Measurements from ENCODE around the gene TOR1AIP2.

GRCh38 chr1:179803918-179804317 is 73.7 kb downstream of the TOR1AIP2 start:
- TF ChIP-seq, protein P1, sequence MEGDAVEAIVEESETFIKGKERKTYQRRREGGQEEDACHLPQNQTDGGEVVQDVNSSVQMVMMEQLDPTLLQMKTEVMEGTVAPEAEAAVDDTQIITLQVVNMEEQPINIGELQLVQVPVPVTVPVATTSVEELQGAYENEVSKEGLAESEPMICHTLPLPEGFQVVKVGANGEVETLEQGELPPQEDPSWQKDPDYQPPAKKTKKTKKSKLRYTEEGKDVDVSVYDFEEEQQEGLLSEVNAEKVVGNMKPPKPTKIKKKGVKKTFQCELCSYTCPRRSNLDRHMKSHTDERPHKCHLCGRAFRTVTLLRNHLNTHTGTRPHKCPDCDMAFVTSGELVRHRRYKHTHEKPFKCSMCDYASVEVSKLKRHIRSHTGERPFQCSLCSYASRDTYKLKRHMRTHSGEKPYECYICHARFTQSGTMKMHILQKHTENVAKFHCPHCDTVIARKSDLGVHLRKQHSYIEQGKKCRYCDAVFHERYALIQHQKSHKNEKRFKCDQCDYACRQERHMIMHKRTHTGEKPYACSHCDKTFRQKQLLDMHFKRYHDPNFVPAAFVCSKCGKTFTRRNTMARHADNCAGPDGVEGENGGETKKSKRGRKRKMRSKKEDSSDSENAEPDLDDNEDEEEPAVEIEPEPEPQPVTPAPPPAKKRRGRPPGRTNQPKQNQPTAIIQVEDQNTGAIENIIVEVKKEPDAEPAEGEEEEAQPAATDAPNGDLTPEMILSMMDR (IDR thresholded peaks at IDR 0.05 in 2 of 3, conservative IDR thresholded peaks at IDR 0.05 in 1 of 3; ENCODE audit: control insufficient read depth in 2 of 3, extremely low read depth in 1 of 3, insufficient read depth in 1 of 3, low read depth in 3 of 3, low read length in 3 of 3): no peak
- no peak for TF ChIP-seq CHD1 (IDR thresholded peaks at IDR 0.05; ENCODE audit: low read depth, low read length)
- TF ChIP-seq RELA (IDR thresholded peaks at IDR 0.05; ENCODE audit: borderline replicate concordance, partially characterized antibody): no peak
- no peak for TF ChIP-seq EZH2 (IDR thresholded peaks at IDR 0.05; ENCODE audit: borderline replicate concordance, control insufficient read depth, low read depth, low read length)
- TF ChIP-seq ZSCAN29 (IDR thresholded peaks at IDR 0.05): no peak
- no peak for TF ChIP-seq NR2C2 (IDR thresholded peaks at IDR 0.05; ENCODE audit: borderline replicate concordance, control insufficient read depth, insufficient read length, low read depth)
